Caco-2 (cell line): ENCODE data around the gene RPGRIP1. TPM values are rescaled to one million over a fixed set of nuclear protein-coding genes. Genes with fewer than 3 reads are reported as not detected.

ENCODE experiments used
- BruUV-seq: library from RNA; stranded (reverse); fragments of 400-500 nt; replicated peaks from 2 replicates; lab custom pipeline; 2021; lab: Mats Ljungman, UMichigan
- CTCF ChIA-PET: fragments of 300-600 bp; sonication (Branson Sonifier 250); formaldehyde crosslinking; loops from one replicate; lab custom pipeline; 2022; ENCODE audit warnings: antibody characterized with exemption; lab: Charles Lee
- POLR2A ChIA-PET: fragments of 300-600 bp; sonication (Branson Sonifier 250); formaldehyde crosslinking; loops from one replicate; lab custom pipeline; 2022; ENCODE audit warnings: antibody characterized with exemption; lab: Charles Lee
- DNase-seq, 2 experiments: peaks; one replicate each; pipeline versions ENCODE4 v3.0.0 to v3.0.0-alpha.2; 2020 to 2022
- H3K27me3 ChIP-seq: replicated peaks from 2 replicates; pipeline ENCODE4 v1.6.0; 2011; ENCODE audit warnings: low read length; ENCODE audit not compliant: control insufficient read depth, insufficient read depth
- H3K36me3 ChIP-seq: 2 replicates; pipeline ENCODE4 v1.5.1; 2011; ENCODE audit warnings: low read length; ENCODE audit not compliant: control insufficient read depth, insufficient read depth
- H3K4me1 ChIP-seq: fragments of 250-450 bp; sonication (Bioruptor Pico); 2 replicates; pipeline ENCODE4 v1.5.1; 2020; ENCODE audit warnings: mild to moderate bottlenecking
- H3K4me3 ChIP-seq: 2 replicates; pipeline ENCODE4 v1.5.1; 2011; ENCODE audit warnings: low read depth, mild to moderate bottlenecking, control low read depth, low read length
- H3K9me3 ChIP-seq: fragments of 250-450 bp; sonication (Bioruptor Pico); 2 replicates; pipeline ENCODE4 v1.5.1; 2020; ENCODE audit warnings: mild to moderate bottlenecking, moderate library complexity
- H3K27ac Mint-ChIP-seq: one replicate; pipeline ENCODE4 v1.8.0; 2022; ENCODE audit warnings: mixed read lengths; ENCODE audit not compliant: unreplicated experiment
- H3K27me3 Mint-ChIP-seq: one replicate; pipeline ENCODE4 v1.8.0; 2022; ENCODE audit warnings: mixed read lengths; ENCODE audit not compliant: insufficient read depth, unreplicated experiment
- H3K36me3 Mint-ChIP-seq: one replicate; pipeline ENCODE4 v1.8.0; 2022; ENCODE audit warnings: mild to moderate bottlenecking, mixed read lengths; ENCODE audit not compliant: insufficient read depth, unreplicated experiment
- H3K4me1 Mint-ChIP-seq: one replicate; pipeline ENCODE4 v1.8.0; 2022; ENCODE audit warnings: low read depth, mixed read lengths; ENCODE audit not compliant: unreplicated experiment
- H3K4me3 Mint-ChIP-seq: one replicate; pipeline ENCODE4 v1.8.0; 2022; ENCODE audit warnings: mild to moderate bottlenecking, moderate library complexity, mixed read lengths; ENCODE audit not compliant: unreplicated experiment
- H3K9me3 Mint-ChIP-seq: one replicate; pipeline ENCODE4 v1.8.0; 2022; ENCODE audit warnings: mixed read lengths; ENCODE audit not compliant: unreplicated experiment
- CTCF ChIP-seq, 2 experiments: fragments of 200-600 bp in 1 of 2; IDR thresholded peaks; 1 replicate in 1 of 2; 2 replicates in 1 of 2; pipeline versions ENCODE4 v1.5.1 to v1.8.0; 2011 to 2022; ENCODE audit warnings: antibody characterized with exemption in 1 of 2, control low read depth in 1 of 2, inconsistent platforms in 1 of 2, low read depth in 1 of 2, low read length in 1 of 2, mild to moderate bottlenecking in 1 of 2, moderate library complexity in 1 of 2; ENCODE audit not compliant: insufficient read depth in 1 of 2, severe bottlenecking in 1 of 2, unreplicated experiment in 1 of 2
- intact Hi-C: fragments of 100-400 bp; cut with micrococcal nuclease; formaldehyde crosslinking; loops from one replicate; pipeline ENCODE4 v1.10.0; 2022; ENCODE audit not compliant: unreplicated experiment
- total RNA-seq: library from RNA; stranded (reverse); gene quantifications from 2 replicates; pipeline ENCODE4 v1.2.3, GENCODE V29; 2022

RPGRIP1 gene
- total RNA-seq, 1 experiment from 2014 or later: not detected

GRCh38 chr14:21244544-21244943 lies 35.3 kb upstream of the RPGRIP1 start:
- intact Hi-C loops: no loop called here
- POLR2A ChIA-PET: no interaction called here
- no peaks in the 10 kb centered on the region for H3K27me3 ChIP-seq

GRCh38 chr14:21245813-21246212 lies 34.1 kb upstream of the RPGRIP1 start:
- no TSS peak for BruUV-seq
- Mint-ChIP-seq H3K27ac (no peak overlapping the region), H3K36me3 (peaks cover 97% of the 10 kb centered on the region), H3K4me1 (no peaks in the 10 kb centered on the region), H3K9me3 (no peaks in the 10 kb centered on the region), H3K27me3 (no peaks in the 10 kb centered on the region), H3K4me3 (no peak overlapping the region)
- H3K9me3 ChIP-seq: no peaks in the 10 kb centered on the region
- H3K27me3 ChIP-seq: no peaks in the 10 kb centered on the region
- no peak for DNase-seq
- TF ChIP-seq CTCF (IDR thresholded peaks at IDR 0.05; ENCODE audit: insufficient read depth in 1 of 2, low read depth in 1 of 2, low read length in 1 of 2, severe bottlenecking in 1 of 2, unreplicated experiment in 1 of 2): no peak
- peaks cover 16% of the 10 kb centered on the region; the same call in 1 of the 2 replicates for H3K4me1 ChIP-seq
- ChIA-PET CTCF (interaction anchor here (0.7 kb wide), 1 partner anchor 212 kb away, joined by 3 read pairs; no protein-coding TSS in a partner anchor), POLR2A (no interaction called here)
- no peaks in the 10 kb centered on the region; the same call in 1 of the 2 replicates for H3K36me3 ChIP-seq
- no peak overlapping the region for H3K4me3 ChIP-seq
- intact Hi-C loops: no loop called here

More at GRCh38 chr14:21244544-21244943, 35.3 kb upstream of the RPGRIP1 start:
- no TSS peak for BruUV-seq
- H3K36me3 Mint-ChIP-seq: peaks cover 97% of the 10 kb centered on the region
- DNase-seq: no peak
- no peaks in the 10 kb centered on the region for H3K27me3 Mint-ChIP-seq
- H3K27ac Mint-ChIP-seq: no peak overlapping the region
- Histone ChIP-seq H3K36me3 (no peaks in the 10 kb centered on the region), H3K4me1 (peaks cover 11% of the 10 kb centered on the region; the same call in 1 of the 2 replicates), H3K9me3 (no peaks in the 10 kb centered on the region), H3K4me3 (no peak overlapping the region)
- no peak overlapping the region for H3K4me3 Mint-ChIP-seq
- H3K4me1 Mint-ChIP-seq: no peaks in the 10 kb centered on the region
- no peaks in the 10 kb centered on the region for H3K9me3 Mint-ChIP-seq
- no peak for TF ChIP-seq CTCF (IDR thresholded peaks at IDR 0.05; ENCODE audit: insufficient read depth in 1 of 2, low read depth in 1 of 2, low read length in 1 of 2, severe bottlenecking in 1 of 2, unreplicated experiment in 1 of 2)
- CTCF ChIA-PET: no interaction called here

GRCh38 chr14:21248338-21248737 lies 31.5 kb upstream of the RPGRIP1 start:
- Mint-ChIP-seq H3K4me3 (no peak overlapping the region), H3K4me1 (no peaks in the 10 kb centered on the region), H3K9me3 (no peaks in the 10 kb centered on the region), H3K27me3 (no peaks in the 10 kb centered on the region), H3K27ac (no peak overlapping the region), H3K36me3 (peaks cover 99% of the 10 kb centered on the region)
- Histone ChIP-seq H3K9me3 (no peaks in the 10 kb centered on the region), H3K36me3 (peaks cover 1% of the 10 kb centered on the region), H3K4me1 (peaks cover 16% of the 10 kb centered on the region; the same call in 1 of the 2 replicates), H3K27me3 (no peaks in the 10 kb centered on the region), H3K4me3 (no peak overlapping the region)
- intact Hi-C loops: no loop called here
- no peak for TF ChIP-seq CTCF (IDR thresholded peaks at IDR 0.05; ENCODE audit: insufficient read depth in 1 of 2, low read depth in 1 of 2, low read length in 1 of 2, severe bottlenecking in 1 of 2, unreplicated experiment in 1 of 2)
- ChIA-PET CTCF (no interaction called here), POLR2A (no interaction called here)
- DNase-seq: no peak
- BruUV-seq: no TSS peak
